GM12891 (cell line): Measurements from ENCODE around the gene NPHP3. TPM values are rescaled to one million over a fixed set of nuclear protein-coding genes. Genes with fewer than 3 reads are reported as not detected.
"Not testable (repeated sequence)": the region's sequence is repeated elsewhere in the genome, so short reads cannot be mapped to it uniquely, and the experiment has no call there.

Source experiments
- DNase-seq: peaks from one replicate; pipeline ENCODE4 v3.0.0; 2011; ENCODE audit warnings: low spot score; ENCODE audit not compliant: insufficient read length
- FAIRE-seq: peaks from 2 replicates; lab custom pipeline; 2011; peaks lifted over from hg19 to GRCh38; lab: Jason Lieb, UNC
- PAX5 ChIP-seq: IDR thresholded peaks from 2 replicates; pipeline ENCODE4 v1.6.1; 2011; ENCODE audit warnings: low read length, moderate library complexity, mild to moderate bottlenecking; ENCODE audit not compliant: insufficient read depth, severe bottlenecking
- POLR2A ChIP-seq: IDR thresholded peaks from 2 replicates; pipeline ENCODE4 v1.6.1; 2011; ENCODE audit warnings: low read depth, low read length, control low read depth
- POLR2AphosphoS5 ChIP-seq: IDR thresholded peaks from 2 replicates; pipeline ENCODE4 v1.6.1; 2011; ENCODE audit warnings: low read depth, low read length, control low read depth
- POU2F2 ChIP-seq: IDR thresholded peaks from 2 replicates; pipeline ENCODE4 v1.6.1; 2011; ENCODE audit warnings: low read depth, mild to moderate bottlenecking, control low read depth, low read length, moderate library complexity
- SPI1 ChIP-seq: IDR thresholded peaks from 2 replicates; pipeline ENCODE4 v1.6.1; 2011; ENCODE audit warnings: low read depth, low read length, control low read depth
- TAF1 ChIP-seq: IDR thresholded peaks from 2 replicates; pipeline ENCODE4 v1.6.1; 2011; ENCODE audit warnings: low read depth, low read length, control low read depth
- polyA plus RNA-seq: library from polyadenylated mRNA; unstranded; fragments of >200 nt; gene quantifications from one replicate; pipeline ENCODE4 v1.2.1, GENCODE V29; 2012; ENCODE audit warnings: low read depth, missing spikeins, inconsistent platforms; ENCODE audit not compliant: missing spikeins

The NPHP3 gene
- polyA plus RNA-seq: 3.0 TPM

GRCh38 chr3:132722165-132723023 is at the start of gene NPHP3:
NPHP3 (minus strand) TSS chr3:132722409; CDS start chr3:132722355, 54 bp downstream.
- TF ChIP-seq POLR2AphosphoS5 (no peak), SPI1 (no peak), TAF1 (no peak), PAX5 (peak; percentile 28), POU2F2 (no peak), POLR2A (peak; percentile 43; the same call in 1 of the 2 replicates)
- peak; percentile 80 for DNase-seq
- peak; percentile 98 for FAIRE-seq

- TF ChIP-seq PAX5: no peak
- TF ChIP-seq POU2F2: no peak
- no peak for TF ChIP-seq POLR2A
- no peak for TF ChIP-seq SPI1
- TF ChIP-seq TAF1: no peak
- no peak for TF ChIP-seq POLR2AphosphoS5
- no peak for FAIRE-seq
- no peak for DNase-seq
Observed at GRCh38 chr3:132758740-132759139, 36.5 kb upstream of the NPHP3 start.

- DNase-seq (no peak), FAIRE-seq (no peak)
- TF ChIP-seq SPI1 (no peak), PAX5 (no peak), POLR2A (no peak), TAF1 (no peak), POU2F2 (no peak), POLR2AphosphoS5 (no peak)
Observed at GRCh38 chr3:132756108-132756650, 34.0 kb upstream of the NPHP3 start.

GRCh38 chr3:132753946-132754345 is 31.7 kb upstream of the NPHP3 start:
- FAIRE-seq: no peak
- no peak for DNase-seq
- TF ChIP-seq TAF1 (no peak), POLR2AphosphoS5 (no peak), SPI1 (no peak), POU2F2 (no peak), PAX5 (no peak), POLR2A (no peak)

- DNase-seq: no peak
- no peak for FAIRE-seq
- TF ChIP-seq PAX5: no peak
- TF ChIP-seq SPI1: no peak
- TF ChIP-seq TAF1: no peak
- TF ChIP-seq POU2F2: no peak
- no peak for TF ChIP-seq POLR2AphosphoS5
- TF ChIP-seq POLR2A: no peak
Observed at GRCh38 chr3:132749786-132750185, 27.6 kb upstream of the NPHP3 start.

- FAIRE-seq, DNase-seq: not testable (repeated sequence)
Observed at GRCh38 chr3:132746720-132747119, 24.5 kb upstream of the NPHP3 start.

- FAIRE-seq (no peak), DNase-seq (no peak)
- TF ChIP-seq SPI1: no peak
- TF ChIP-seq POLR2A: no peak
- no peak for TF ChIP-seq TAF1
- no peak for TF ChIP-seq POLR2AphosphoS5
- TF ChIP-seq POU2F2: no peak
- TF ChIP-seq PAX5: no peak
Observed at GRCh38 chr3:132738314-132738713, 16.1 kb upstream of the NPHP3 start.

GRCh38 chr3:132735589-132735988 is 13.4 kb upstream of the NPHP3 start:
- DNase-seq (no peak), FAIRE-seq (no peak)
- no peak for TF ChIP-seq POLR2AphosphoS5
- TF ChIP-seq POU2F2: no peak
- TF ChIP-seq PAX5: no peak
- no peak for TF ChIP-seq SPI1
- no peak for TF ChIP-seq POLR2A
- TF ChIP-seq TAF1: no peak

GRCh38 chr3:132730891-132731580 is 8.8 kb upstream of the NPHP3 start:
- no peak for DNase-seq
- FAIRE-seq: peak; percentile 13
- TF ChIP-seq POLR2AphosphoS5 (no peak), SPI1 (no peak), TAF1 (no peak), POLR2A (no peak)

- FAIRE-seq (peak; percentile 55), DNase-seq (no peak)
- TF ChIP-seq POU2F2: no peak
- no peak for TF ChIP-seq POLR2A
- no peak for TF ChIP-seq TAF1
- TF ChIP-seq SPI1: no peak
- no peak for TF ChIP-seq POLR2AphosphoS5
- TF ChIP-seq PAX5: no peak
Observed at GRCh38 chr3:132726341-132726823, 4.2 kb upstream of the NPHP3 start.
